Calu3 (cell line): ENCODE measurements around the gene CYFIP2. TPM values are rescaled to one million over a fixed set of nuclear protein-coding genes. Genes with fewer than 3 reads are reported as not detected.

Experiments
- BruUV-seq: library from RNA; stranded (reverse); fragments of 400-500 nt; replicated peaks from 2 replicates; lab custom pipeline; 2021; lab: Mats Ljungman, UMichigan
- CTCF ChIA-PET: fragments of 300-600 bp; sonication (Branson Sonifier 250); formaldehyde crosslinking; loops from one replicate; lab custom pipeline; 2022; ENCODE audit warnings: antibody characterized with exemption; lab: Charles Lee
- DNase-seq: peaks from one replicate; pipeline ENCODE4 v3.0.0; 2022
- H3K27ac Mint-ChIP-seq: one replicate; pipeline ENCODE4 v1.8.0; 2022; ENCODE audit warnings: mixed read lengths; ENCODE audit not compliant: unreplicated experiment
- H3K27me3 Mint-ChIP-seq: one replicate; pipeline ENCODE4 v1.8.0; 2022; ENCODE audit warnings: mixed read lengths; ENCODE audit not compliant: unreplicated experiment
- H3K36me3 Mint-ChIP-seq: one replicate; pipeline ENCODE4 v1.8.0; 2022; ENCODE audit warnings: mild to moderate bottlenecking, moderate library complexity, mixed read lengths; ENCODE audit not compliant: insufficient read depth, unreplicated experiment
- H3K4me1 Mint-ChIP-seq: one replicate; pipeline ENCODE4 v1.8.0; 2022; ENCODE audit warnings: mild to moderate bottlenecking, low read depth, mixed read lengths; ENCODE audit not compliant: unreplicated experiment
- H3K4me3 Mint-ChIP-seq: one replicate; pipeline ENCODE4 v1.8.0; 2022; ENCODE audit warnings: mild to moderate bottlenecking, low read depth, moderate library complexity, mixed read lengths; ENCODE audit not compliant: unreplicated experiment
- H3K9me3 Mint-ChIP-seq: one replicate; pipeline ENCODE4 v1.8.0; 2022; ENCODE audit warnings: low read depth, mixed read lengths; ENCODE audit not compliant: unreplicated experiment
- CTCF ChIP-seq: fragments of 200-600 bp; IDR thresholded peaks from one replicate; pipeline ENCODE4 v1.8.0; 2022; ENCODE audit warnings: antibody characterized with exemption; ENCODE audit not compliant: unreplicated experiment
- intact Hi-C: fragments of 100-400 bp; cut with micrococcal nuclease; formaldehyde crosslinking; loops from one replicate; pipeline ENCODE4 v1.10.0; 2022; ENCODE audit not compliant: unreplicated experiment
- total RNA-seq: library from RNA; stranded (reverse); gene quantifications from 2 replicates; pipeline ENCODE4 v1.2.3, GENCODE V29; 2022

Gene CYFIP2
- total RNA-seq, 1 experiment from 2014 or later = 37.8 TPM

- Mint-ChIP-seq H3K36me3 (peaks cover 3% of the 10 kb centered on the region), H3K4me3 (no peak overlapping the region), H3K4me1 (peaks cover 22% of the 10 kb centered on the region), H3K27ac (no peak overlapping the region), H3K27me3 (no peaks in the 10 kb centered on the region), H3K9me3 (no peaks in the 10 kb centered on the region)
- intact Hi-C loops = no loop called here
- BruUV-seq = no TSS peak
- CTCF ChIA-PET = no interaction called here
- no peak for DNase-seq
- TF ChIP-seq CTCF = peak; percentile 37
Measured at GRCh38 chr5:157323107-157323706, 57.3 kb downstream of the CYFIP2 start.

GRCh38 chr5:157324237-157324636 lies 58.3 kb downstream of the CYFIP2 start:
- Mint-ChIP-seq H3K4me3 (no peak overlapping the region), H3K9me3 (no peaks in the 10 kb centered on the region), H3K4me1 (peaks cover 30% of the 10 kb centered on the region), H3K27ac (no peak overlapping the region), H3K27me3 (no peaks in the 10 kb centered on the region), H3K36me3 (peaks cover 3% of the 10 kb centered on the region)
- intact Hi-C loops = no loop called here
- peak; percentile 18 for DNase-seq
- CTCF ChIA-PET = interaction anchor here (0.7 to 0.8 kb wide), 2 partner anchors 19 to 321 kb away, joined by 3 read pairs; no protein-coding TSS in a partner anchor
- BruUV-seq = no TSS peak
- TF ChIP-seq CTCF = peak; percentile 21

DNA sequence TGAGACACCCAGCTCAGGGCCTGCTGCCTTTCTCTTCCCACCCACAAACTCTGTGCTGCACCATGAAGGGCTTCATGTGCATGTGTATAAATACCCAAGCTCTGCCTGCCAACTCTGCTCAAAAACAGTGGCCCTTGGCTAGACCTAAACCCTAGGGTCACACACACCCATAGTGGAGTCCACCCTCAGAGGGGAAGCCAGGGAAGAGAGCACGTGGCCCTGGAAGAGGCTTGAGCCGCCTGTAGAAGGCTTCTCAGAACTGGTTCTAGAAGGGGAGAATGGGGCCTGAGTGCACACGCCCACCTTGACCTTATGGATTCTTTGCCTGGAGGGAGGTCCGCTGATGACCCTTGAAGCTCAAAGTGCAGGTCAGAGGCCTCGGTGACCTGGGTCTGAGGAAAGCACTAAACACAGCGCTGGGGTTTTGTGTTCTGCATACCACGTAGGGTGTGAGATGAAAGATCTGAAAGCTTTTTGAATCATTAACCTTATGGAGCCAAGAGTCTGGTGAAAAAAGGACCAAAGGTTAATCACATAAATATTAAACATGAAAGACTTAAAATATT lies 60.6 kb downstream of the CYFIP2 start:
- peaks cover 30% of the 10 kb centered on the region for H3K4me1 Mint-ChIP-seq
- BruUV-seq = no TSS peak
- CTCF ChIA-PET = interaction anchor here (0.6 to 1.2 kb wide), 6 partner anchors 12 to 417 kb away, joined by 3 to 4 read pairs (median 3); a partner anchor contains a TSS
- H3K9me3 Mint-ChIP-seq = no peaks in the 10 kb centered on the region
- no peak overlapping the region for H3K27ac Mint-ChIP-seq
- intact Hi-C loops = no loop called here
- TF ChIP-seq CTCF = no peak
- no peaks in the 10 kb centered on the region for H3K27me3 Mint-ChIP-seq
- H3K4me3 Mint-ChIP-seq = no peak overlapping the region
- H3K36me3 Mint-ChIP-seq = no peaks in the 10 kb centered on the region
- DNase-seq = no peak

DNA sequence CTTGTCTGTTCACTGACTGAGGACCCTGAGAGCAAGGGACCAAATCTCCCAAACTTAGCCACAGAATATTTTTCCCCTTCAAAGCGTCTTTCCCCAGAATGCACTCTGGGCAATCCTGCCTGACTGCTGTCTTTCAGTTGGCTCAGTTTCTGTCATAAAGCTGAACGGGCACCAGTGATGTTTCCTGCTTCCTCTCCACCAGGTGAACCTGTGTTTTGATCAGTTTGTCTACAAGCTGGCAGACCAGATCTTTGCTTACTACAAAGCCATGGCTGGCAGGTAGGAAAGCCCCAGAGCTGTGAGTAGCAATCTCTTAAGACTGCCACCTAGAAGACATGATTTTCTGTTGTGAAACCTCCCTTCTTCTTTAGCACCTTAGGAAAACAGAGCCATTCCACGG lies 61.8 kb downstream of the CYFIP2 start:
- intact Hi-C loops = loop anchor here (1.0 to 2.0 kb wide), 5 partner anchors 63 to 415 kb away; partner anchors contain the start of gene LSM11
- no peaks in the 10 kb centered on the region for H3K9me3 Mint-ChIP-seq
- no peak for DNase-seq
- BruUV-seq = no TSS peak
- H3K27me3 Mint-ChIP-seq = no peaks in the 10 kb centered on the region
- H3K36me3 Mint-ChIP-seq = no peaks in the 10 kb centered on the region
- H3K27ac Mint-ChIP-seq = peak overlapping the region; percentile 29
- H3K4me3 Mint-ChIP-seq = peak overlapping the region; percentile 19
- H3K4me1 Mint-ChIP-seq = peaks cover 30% of the 10 kb centered on the region
- CTCF ChIA-PET = interaction anchor here (1.0 to 2.1 kb wide), 7 partner anchors 119 to 416 kb away, joined by 3 to 20 read pairs (median 6); partner anchors contain the start of genes LSM11 and THG1L
- TF ChIP-seq CTCF = no peak
